HCT116 (cell line): ENCODE results near the gene CARD18. TPM values are rescaled to one million over a fixed set of nuclear protein-coding genes. Genes with fewer than 3 reads are reported as not detected.

Experiments
- ATAC-seq: fragments of 200-7000 bp; cut with Tn5 transposase; 2 replicates; pipeline ENCODE4 v1.9.1; 2020; ENCODE audit warnings: mild to moderate bottlenecking, moderate library complexity
- BruUV-seq: library from RNA; stranded (reverse); fragments of 400-500 nt; replicated peaks from 2 replicates; lab custom pipeline; 2021; lab: Mats Ljungman, UMichigan
- CTCF ChIA-PET: fragments of 300-600 bp; sonication (Branson Sonifier 250); formaldehyde crosslinking; loops from one replicate; lab custom pipeline; 2021; ENCODE audit warnings: antibody characterized with exemption; lab: Charles Lee
- POLR2A ChIA-PET: fragments of 300-600, 350-600 bp; sonication (Branson Sonifier 250); formaldehyde crosslinking; loops from one replicate; lab custom pipeline; 2021; ENCODE audit warnings: antibody characterized with exemption; lab: Charles Lee
- RAD21 ChIA-PET, 2 experiments: fragments of 300-600 bp; sonication (Branson Sonifier 250); formaldehyde crosslinking; loops; one replicate each; lab custom pipeline; 2023; ENCODE audit warnings: low total read pairs in 2 of 2; ENCODE audit not compliant: uncharacterized antibody in 2 of 2, unreplicated experiment in 2 of 2, low non-redundant PET in 1 of 2; lab: Charles Lee
- DNase-seq: peaks from one replicate; pipeline ENCODE4 v3.0.0-alpha.2; 2010; ENCODE audit warnings: low read depth, low spot score
- H2AFZ ChIP-seq: fragments of 200-600 bp; shearing (Covaris generic), sonication (generic); 2 replicates; pipeline ENCODE4 v1.6.1; 2017; ENCODE audit warnings: low read depth, mixed run types, mixed read lengths, antibody characterized with exemption, low read length; ENCODE audit not compliant: poor library complexity, severe bottlenecking
- H3K27ac ChIP-seq: 2 replicates; pipeline ENCODE4 v1.5.1; 2012; ENCODE audit warnings: low read depth, low read length
- H3K27me3 ChIP-seq: fragments of 200-600 bp; sonication (generic); 2 replicates; pipeline ENCODE4 v1.6.1; 2016; ENCODE audit warnings: mixed run types, low read length, mixed read lengths; ENCODE audit not compliant: insufficient read depth
- H3K36me3 ChIP-seq, 2 experiments: fragments of 200-500 bp in 1 of 2; fragments of 200-600 bp in 1 of 2; sonication (Bioruptor generic) in 1 of 2; sonication (generic) in 1 of 2; 2 replicates each; pipeline versions ENCODE4 v1.5.1 to v1.6.1; 2014 to 2016; ENCODE audit warnings: low read length in 2 of 2, inconsistent platforms in 1 of 2, mixed read lengths in 1 of 2, mixed run types in 1 of 2; ENCODE audit not compliant: insufficient read depth in 2 of 2, control insufficient read depth in 1 of 2
- H3K4me1 ChIP-seq, 2 experiments: fragments of 200-600 bp in 1 of 2; sonication (generic) in 1 of 2; 2 replicates each; pipeline versions ENCODE4 v1.5.1 to v1.6.1; 2012 to 2017; ENCODE audit warnings: low read length in 2 of 2, inconsistent platforms in 1 of 2, mild to moderate bottlenecking in 1 of 2, mixed read lengths in 1 of 2, mixed run types in 1 of 2, moderate library complexity in 1 of 2; ENCODE audit not compliant: insufficient read depth in 2 of 2, control insufficient read depth in 1 of 2
- H3K4me2 ChIP-seq: fragments of 200-600 bp; sonication (generic); 2 replicates; pipeline ENCODE4 v1.6.1; 2017; ENCODE audit warnings: mixed run types, low read length, mixed read lengths
- H3K4me3 ChIP-seq, 2 experiments: fragments of 200-600 bp in 1 of 2; sonication (generic) in 1 of 2; replicated peaks in 1 of 2; 2 replicates each; pipeline ENCODE4 v1.5.1; 2011 to 2016; ENCODE audit warnings: low read length in 2 of 2, control low read depth in 1 of 2, low read depth in 1 of 2, mild to moderate bottlenecking in 1 of 2, mixed read lengths in 1 of 2, mixed run types in 1 of 2
- H3K79me2 ChIP-seq: fragments of 200-600 bp; sonication (generic); 2 replicates; pipeline ENCODE4 v1.6.1; 2017; ENCODE audit warnings: mild to moderate bottlenecking, mixed run types, low read length, moderate library complexity, mixed read lengths; ENCODE audit not compliant: insufficient read depth
- H3K9ac ChIP-seq: fragments of 200-600 bp; sonication (generic); 2 replicates; pipeline ENCODE4 v1.6.1; 2016; ENCODE audit warnings: low read length, mixed read lengths
- H3K9me2 ChIP-seq: fragments of 200-600 bp; sonication (generic), shearing (Covaris generic); 2 replicates; pipeline ENCODE4 v1.6.1; 2017; ENCODE audit warnings: mixed run types, mild to moderate bottlenecking, moderate library complexity; ENCODE audit not compliant: insufficient read depth
- H3K9me3 ChIP-seq, 2 experiments: fragments of 200-500 bp in 1 of 2; fragments of 200-600 bp in 1 of 2; sonication (Bioruptor generic) in 1 of 2; sonication (generic) in 1 of 2; 2 replicates each; pipeline ENCODE4 v1.6.1; 2014 to 2017; ENCODE audit warnings: low read length in 2 of 2, mixed read lengths in 2 of 2, inconsistent platforms in 1 of 2, low read depth in 1 of 2, mild to moderate bottlenecking in 1 of 2, mixed run types in 1 of 2, moderate library complexity in 1 of 2; ENCODE audit not compliant: control insufficient read depth in 1 of 2, insufficient read depth in 1 of 2
- H4K20me1 ChIP-seq: fragments of 200-600 bp; sonication (generic), shearing (Covaris generic); 2 replicates; pipeline ENCODE4 v1.6.1; 2017; ENCODE audit warnings: mixed run types, mild to moderate bottlenecking, moderate library complexity; ENCODE audit not compliant: insufficient read depth
- CEBPB ChIP-seq: IDR thresholded peaks from 2 replicates; pipeline ENCODE4 v1.6.1; 2012; ENCODE audit warnings: low read depth
- EGR1 ChIP-seq: IDR thresholded peaks from 2 replicates; pipeline ENCODE4 v1.6.1; 2012; ENCODE audit warnings: low read depth
- EZH2 ChIP-seq: fragments of 200-600 bp; sonication (generic); IDR thresholded peaks from 2 replicates; pipeline ENCODE4 v1.6.1; 2017; ENCODE audit warnings: antibody characterized with exemption, mixed run types
- EZH2phosphoT487 ChIP-seq: fragments of 200-600 bp; IDR thresholded peaks from 2 replicates; pipeline ENCODE4 v1.6.1; 2018; ENCODE audit warnings: antibody characterized with exemption, borderline replicate concordance
- FOSL1 ChIP-seq: IDR thresholded peaks from 2 replicates; pipeline ENCODE4 v1.6.1; 2012; ENCODE audit warnings: low read depth
- JUND ChIP-seq: IDR thresholded peaks from 2 replicates; pipeline ENCODE4 v1.6.1; 2012
- MAX ChIP-seq: IDR thresholded peaks from 2 replicates; pipeline ENCODE4 v1.6.1; 2012
- POLR2A ChIP-seq: IDR thresholded peaks from 2 replicates; pipeline ENCODE4 v1.7.0; 2011; ENCODE audit warnings: borderline replicate concordance; ENCODE audit not compliant: insufficient read depth, insufficient read length; ENCODE audit errors: extremely low read depth
- SRF ChIP-seq: IDR thresholded peaks from 2 replicates; pipeline ENCODE4 v1.6.1; 2012; ENCODE audit warnings: low read depth
- YY1 ChIP-seq: IDR thresholded peaks from 2 replicates; pipeline ENCODE4 v1.6.1; 2011; ENCODE audit warnings: low read length, low read depth, moderate library complexity, mild to moderate bottlenecking; ENCODE audit not compliant: insufficient replicate concordance; ENCODE audit errors: extremely low read depth
- ZBTB33 ChIP-seq: IDR thresholded peaks from 2 replicates; pipeline ENCODE4 v1.6.1; 2011; ENCODE audit warnings: mild to moderate bottlenecking, low read length, moderate library complexity; ENCODE audit not compliant: insufficient replicate concordance; ENCODE audit errors: extremely low read depth
- ZFX ChIP-seq: fragments of 450-650 bp; IDR thresholded peaks from 2 replicates; pipeline ENCODE4 v1.6.1; 2017
- ZNF274 ChIP-seq: fragments of 200-500 bp; sonication (Bioruptor generic); IDR thresholded peaks from 2 replicates; pipeline ENCODE4 v1.6.1; 2014; ENCODE audit warnings: mild to moderate bottlenecking, low read depth, low read length, inconsistent platforms
- intact Hi-C: fragments of 100-400 bp; cut with micrococcal nuclease; formaldehyde crosslinking; loops from 2 replicates; pipeline ENCODE4 v1.10.0; 2022
- total RNA-seq: library from RNA; stranded (reverse); gene quantifications from one replicate; pipeline ENCODE4 v1.2.1, GENCODE V29; 2021; ENCODE audit not compliant: unreplicated experiment

CARD18 gene
- total RNA-seq, 1 experiment from 2014 or later, result not detected

- DNase-seq (no peak), ATAC-seq (no peak)
- no peak overlapping the region for H2AFZ ChIP-seq
- H3K4me1 ChIP-seq, result no peaks in the 10 kb centered on the region
- no peak overlapping the region for H3K27ac ChIP-seq
- H3K4me2 ChIP-seq, result no peak overlapping the region
- no peak overlapping the region for H3K4me3 ChIP-seq
- H4K20me1 ChIP-seq, result no peaks in the 10 kb centered on the region
- no peak for TF ChIP-seq SRF
- TF ChIP-seq ZNF274, result no peak
- TF ChIP-seq ZFX, result no peak
- no peak for TF ChIP-seq EZH2phosphoT487
- no peak for TF ChIP-seq CEBPB
- no peak for TF ChIP-seq EGR1
- no peak for TF ChIP-seq POLR2A
- TF ChIP-seq YY1, result no peak
- TF ChIP-seq EZH2, result no peak
- TF ChIP-seq MAX, result no peak
- TF ChIP-seq ZBTB33, result no peak
- no peak for TF ChIP-seq JUND
- no peak for TF ChIP-seq FOSL1
- TF ChIP-seq, all 23 proteins: peak for 0
- H3K9ac ChIP-seq, result no peak overlapping the region
- ChIA-PET POLR2A (no interaction called here), RAD21 (no interaction called here), CTCF (no interaction called here)
- no peaks in the 10 kb centered on the region for H3K36me3 ChIP-seq
- no peaks in the 10 kb centered on the region for H3K9me3 ChIP-seq
- BruUV-seq, result no TSS peak
- no peaks in the 10 kb centered on the region for H3K79me2 ChIP-seq
- intact Hi-C loops, result no loop called here
- H3K9me2 ChIP-seq, result no peaks in the 10 kb centered on the region
- H3K27me3 ChIP-seq, result no peaks in the 10 kb centered on the region
Measured at GRCh38 chr11:105158436-105158835, 18.9 kb upstream of the CARD18 start.
